Embryonic facial prominence (tissue), 1 donor: ENCODE measurements around the gene ASCC3.
"Not testable (repeated sequence)": the region's sequence is repeated elsewhere in the genome, so short reads cannot be mapped to it uniquely, and the experiment has no call there.

Experiments used
- DNase-seq: peaks from one replicate; pipeline ENCODE4 v3.0.0-alpha.2; 2016; ENCODE audit errors: extremely low spot score

Gene ASCC3

GRCh38 chr6:100883347-100883746 lies 2.2 kb upstream of the ASCC3 start:
- DNase-seq, result no peak

- DNase-seq, result no peak
Observed at GRCh38 chr6:100881707-100882040, 545 bp upstream of the ASCC3 start.

GRCh38 chr6:100880149-100880852 lies 828 bp downstream of the ASCC3 start:
- DNase-seq, result no peak

- no peak for DNase-seq
Observed at GRCh38 chr6:100879317-100879716, 1.8 kb downstream of the ASCC3 start.

- DNase-seq, result no peak
Observed at GRCh38 chr6:100877851-100878250, 3.3 kb downstream of the ASCC3 start.

GRCh38 chr6:100876251-100876650 lies 4.9 kb downstream of the ASCC3 start:
- DNase-seq, result no peak

GRCh38 chr6:100865525-100865924 lies 15.6 kb downstream of the ASCC3 start:
- no peak for DNase-seq

- no peak for DNase-seq
Observed at GRCh38 chr6:100862063-100862462, 19.1 kb downstream of the ASCC3 start.

GRCh38 chr6:100856146-100856545 lies 25.0 kb downstream of the ASCC3 start:
- DNase-seq, result no peak

GRCh38 chr6:100851819-100852218 lies 29.3 kb downstream of the ASCC3 start:
- DNase-seq, result no peak

- no peak for DNase-seq
Observed at GRCh38 chr6:100850174-100850573, 31.0 kb downstream of the ASCC3 start.

- no peak for DNase-seq
Observed at GRCh38 chr6:100846276-100846675, 34.9 kb downstream of the ASCC3 start.

- no peak for DNase-seq
Observed at GRCh38 chr6:100845676-100846075, 35.5 kb downstream of the ASCC3 start.

GRCh38 chr6:100839419-100839818 lies 41.7 kb downstream of the ASCC3 start:
- no peak for DNase-seq

GRCh38 chr6:100838011-100838410 lies 43.1 kb downstream of the ASCC3 start:
- DNase-seq, result no peak

- no peak for DNase-seq
Observed at GRCh38 chr6:100833972-100834574, 47.1 kb downstream of the ASCC3 start.

- not testable (repeated sequence) for DNase-seq
Observed at GRCh38 chr6:100829077-100829595, 52.0 kb downstream of the ASCC3 start.

- no peak for DNase-seq
Observed at GRCh38 chr6:100823041-100823440, 58.1 kb downstream of the ASCC3 start.

GRCh38 chr6:100818066-100818465 lies 63.1 kb downstream of the ASCC3 start:
- no peak for DNase-seq

- no peak for DNase-seq
Observed at GRCh38 chr6:100810015-100810414, 71.1 kb downstream of the ASCC3 start.

- DNase-seq, result no peak
Observed at GRCh38 chr6:100809346-100809745, 71.8 kb downstream of the ASCC3 start.

- DNase-seq, result no peak
Observed at GRCh38 chr6:100808638-100809275, 72.4 kb downstream of the ASCC3 start.

- DNase-seq, result no peak
Observed at GRCh38 chr6:100806296-100806695, 74.8 kb downstream of the ASCC3 start.
